Activated naive CD8-positive, alpha-beta T cell treated with anti-CD3 and anti-CD28 coated beads, Interleukin-2, amount 50 U/mL, for 24 hours (primary cell): Measurements from ENCODE around the gene TNFRSF13B.
A peak's percentile ranks its signal among the peaks of the same experiment; 100 is the strongest.
"Not testable (repeated sequence)": the region's sequence is repeated elsewhere in the genome, so short reads cannot be mapped to it uniquely, and the experiment has no call there.

Source experiments
- ATAC-seq: fragments of 150-1000 bp; cut with Tn5 transposase; one replicate; pipeline ENCODE4 v1.10.0; 2021
- DNase-seq: peaks from one replicate; pipeline ENCODE4 v3.0.0; 2021
- H3K27ac Mint-ChIP-seq: one replicate; pipeline ENCODE4 v1.8.0; 2021; ENCODE audit warnings: mild to moderate bottlenecking, mixed read lengths
- H3K27me3 Mint-ChIP-seq: one replicate; pipeline ENCODE4 v1.8.0; 2021; ENCODE audit warnings: mixed read lengths
- H3K36me3 Mint-ChIP-seq: one replicate; pipeline ENCODE4 v1.8.0; 2021; ENCODE audit warnings: low read depth, mixed read lengths
- H3K4me1 Mint-ChIP-seq: one replicate; pipeline ENCODE4 v1.8.0; 2021; ENCODE audit warnings: mixed read lengths
- H3K4me3 Mint-ChIP-seq: one replicate; pipeline ENCODE4 v1.8.0; 2021; ENCODE audit warnings: mild to moderate bottlenecking, moderate library complexity, mixed read lengths
- H3K9me3 Mint-ChIP-seq: one replicate; pipeline ENCODE4 v1.8.0; 2021; ENCODE audit warnings: mixed read lengths

TNFRSF13B gene

DNA sequence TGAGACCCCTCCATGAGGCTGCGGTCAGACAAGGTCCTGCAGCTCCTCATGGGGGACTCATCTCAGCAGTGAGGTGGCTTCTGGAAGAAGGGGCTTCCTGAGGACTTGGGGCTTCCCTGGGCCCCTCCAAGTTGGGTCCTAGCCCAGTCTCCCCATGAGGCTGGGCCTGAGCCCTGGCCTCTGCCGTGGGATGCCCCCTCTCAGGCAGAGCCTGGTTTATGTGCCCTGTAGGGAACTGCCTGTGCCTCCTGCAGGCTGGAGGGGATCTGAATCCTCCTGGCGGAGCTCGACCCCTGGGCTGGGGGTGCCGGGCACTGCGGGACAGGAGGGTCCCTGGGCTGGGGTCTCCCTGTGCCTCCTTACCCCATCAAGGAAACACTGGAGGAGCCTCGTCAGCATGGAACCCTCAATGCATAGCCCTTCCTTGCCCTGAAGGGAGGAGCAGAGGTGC is 45.8 kb downstream of the TNFRSF13B start:
- no peaks in the 10 kb centered on the region for H3K27me3 Mint-ChIP-seq
- DNase-seq (no peak), ATAC-seq (no peak)
- H3K4me1 Mint-ChIP-seq, result no peaks in the 10 kb centered on the region
- H3K9me3 Mint-ChIP-seq, result no peaks in the 10 kb centered on the region
- H3K27ac Mint-ChIP-seq, result no peak overlapping the region
- H3K4me3 Mint-ChIP-seq, result no peak overlapping the region
- H3K36me3 Mint-ChIP-seq, result no peaks in the 10 kb centered on the region

DNA sequence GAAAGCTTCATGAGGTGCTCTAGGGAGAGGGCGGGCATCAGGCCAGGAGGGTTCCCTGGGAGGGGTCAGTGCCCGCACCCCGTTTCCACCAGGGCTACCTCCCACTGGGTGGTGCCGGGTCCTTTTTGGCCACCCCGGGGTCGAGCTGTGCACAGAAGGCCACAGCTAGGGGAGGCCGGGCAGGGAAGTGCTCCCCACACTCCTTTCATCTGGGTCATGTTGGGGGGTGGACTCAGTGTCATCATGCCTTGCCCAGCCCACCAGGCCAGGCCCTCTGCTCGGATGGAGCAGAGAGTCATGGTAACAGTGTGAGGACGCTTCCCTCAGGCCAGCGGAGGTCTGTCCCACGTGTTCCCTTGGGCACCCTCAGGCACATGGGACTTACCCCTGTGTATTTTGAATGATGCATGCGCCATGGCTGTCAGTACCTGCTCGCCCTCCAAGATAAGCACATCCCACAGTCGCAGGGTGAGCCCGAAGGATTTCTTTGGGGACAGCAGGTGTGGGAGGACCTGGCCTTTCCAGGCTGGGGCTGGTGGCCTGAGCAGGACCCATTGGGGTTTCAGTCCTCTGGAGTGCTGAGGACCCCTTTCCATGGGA is 46.4 kb downstream of the TNFRSF13B start:
- Mint-ChIP-seq H3K27me3 (no peaks in the 10 kb centered on the region), H3K9me3 (no peaks in the 10 kb centered on the region), H3K36me3 (no peaks in the 10 kb centered on the region), H3K4me1 (no peaks in the 10 kb centered on the region), H3K4me3 (no peak overlapping the region), H3K27ac (no peak overlapping the region)
- no peak for ATAC-seq
- no peak for DNase-seq

DNA sequence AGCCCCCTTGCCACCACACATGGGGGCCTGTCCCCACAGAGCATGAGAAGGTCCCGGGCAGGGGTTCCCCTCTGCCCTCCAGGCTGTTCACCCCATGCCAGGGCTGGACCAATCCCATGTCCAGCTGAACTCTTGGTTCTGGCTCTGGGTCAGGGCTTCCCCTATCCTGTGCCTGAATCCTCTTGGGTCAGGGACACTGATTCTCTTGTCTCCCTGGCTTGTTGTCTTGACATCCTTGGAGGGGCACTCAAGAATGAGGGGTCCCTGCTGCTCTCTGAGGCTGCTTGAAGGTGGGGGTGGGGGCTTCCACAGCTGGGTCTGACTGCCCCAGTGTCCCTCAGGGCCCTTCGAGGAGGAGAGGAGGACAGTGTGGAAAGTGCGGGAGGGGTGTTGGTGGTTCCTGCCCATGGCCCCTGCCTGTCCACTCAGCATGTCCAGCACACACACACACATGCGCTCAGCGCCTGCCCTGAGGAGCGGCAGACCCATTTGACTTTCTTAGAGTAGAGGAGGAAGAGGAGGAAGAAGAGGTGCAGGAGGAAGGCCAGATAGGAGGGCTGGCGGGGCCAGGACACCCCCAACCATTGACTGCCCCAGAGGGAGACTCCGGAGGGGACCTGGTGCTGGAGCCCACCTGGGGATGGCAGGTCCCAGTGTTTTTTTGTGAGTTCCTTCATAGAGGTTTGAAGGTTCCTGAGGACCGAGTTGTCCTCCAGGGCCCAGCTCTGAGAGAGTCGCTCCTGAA is 47.0 kb downstream of the TNFRSF13B start:
- Mint-ChIP-seq H3K9me3 (no peaks in the 10 kb centered on the region), H3K27ac (no peak overlapping the region), H3K4me3 (no peak overlapping the region), H3K27me3 (no peaks in the 10 kb centered on the region), H3K4me1 (no peaks in the 10 kb centered on the region), H3K36me3 (no peaks in the 10 kb centered on the region)
- no peak for DNase-seq
- ATAC-seq, result no peak

DNA sequence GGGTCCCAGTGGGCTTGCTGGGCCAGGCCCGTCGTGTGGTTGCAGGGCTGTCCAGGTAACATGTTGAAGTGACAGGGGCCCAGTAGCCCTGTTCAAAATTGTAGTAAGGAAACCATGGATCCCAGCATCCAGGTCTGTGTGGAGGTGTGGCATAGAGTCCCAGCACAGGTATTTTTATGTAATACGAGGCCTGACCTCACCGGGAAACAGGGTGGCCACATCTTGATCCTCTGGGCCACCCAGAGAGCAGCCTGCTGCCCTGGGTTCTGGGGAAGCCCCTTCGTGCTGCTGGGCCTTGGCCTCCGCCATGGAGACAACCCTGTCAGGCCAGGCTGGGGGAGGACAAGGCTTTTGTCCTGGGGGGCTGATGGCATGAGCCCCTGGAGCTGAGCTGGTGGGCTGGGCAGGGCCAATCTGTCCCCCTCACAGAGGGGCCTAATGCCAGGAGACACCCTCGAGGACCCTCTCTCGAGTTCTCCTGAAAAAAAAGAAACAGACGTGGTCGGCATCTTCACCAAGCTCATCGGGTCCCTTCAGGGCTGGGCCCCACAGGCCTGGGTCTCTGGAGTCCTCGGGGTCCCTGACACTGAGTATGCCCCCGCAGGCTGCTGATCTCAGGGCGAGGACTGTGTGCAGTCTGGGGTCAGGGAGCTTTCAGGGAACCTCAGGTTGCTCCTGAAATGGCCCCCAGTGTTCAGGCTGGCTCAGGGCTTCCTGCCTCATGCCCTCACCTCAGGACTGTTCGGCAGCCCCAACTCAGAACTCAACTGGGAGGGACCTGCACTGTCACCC is 47.8 kb downstream of the TNFRSF13B start:
- ATAC-seq (no peak), DNase-seq (no peak)
- Mint-ChIP-seq H3K27ac (no peak overlapping the region), H3K4me1 (no peaks in the 10 kb centered on the region), H3K9me3 (no peaks in the 10 kb centered on the region), H3K4me3 (no peak overlapping the region), H3K27me3 (no peaks in the 10 kb centered on the region), H3K36me3 (no peaks in the 10 kb centered on the region)

DNA sequence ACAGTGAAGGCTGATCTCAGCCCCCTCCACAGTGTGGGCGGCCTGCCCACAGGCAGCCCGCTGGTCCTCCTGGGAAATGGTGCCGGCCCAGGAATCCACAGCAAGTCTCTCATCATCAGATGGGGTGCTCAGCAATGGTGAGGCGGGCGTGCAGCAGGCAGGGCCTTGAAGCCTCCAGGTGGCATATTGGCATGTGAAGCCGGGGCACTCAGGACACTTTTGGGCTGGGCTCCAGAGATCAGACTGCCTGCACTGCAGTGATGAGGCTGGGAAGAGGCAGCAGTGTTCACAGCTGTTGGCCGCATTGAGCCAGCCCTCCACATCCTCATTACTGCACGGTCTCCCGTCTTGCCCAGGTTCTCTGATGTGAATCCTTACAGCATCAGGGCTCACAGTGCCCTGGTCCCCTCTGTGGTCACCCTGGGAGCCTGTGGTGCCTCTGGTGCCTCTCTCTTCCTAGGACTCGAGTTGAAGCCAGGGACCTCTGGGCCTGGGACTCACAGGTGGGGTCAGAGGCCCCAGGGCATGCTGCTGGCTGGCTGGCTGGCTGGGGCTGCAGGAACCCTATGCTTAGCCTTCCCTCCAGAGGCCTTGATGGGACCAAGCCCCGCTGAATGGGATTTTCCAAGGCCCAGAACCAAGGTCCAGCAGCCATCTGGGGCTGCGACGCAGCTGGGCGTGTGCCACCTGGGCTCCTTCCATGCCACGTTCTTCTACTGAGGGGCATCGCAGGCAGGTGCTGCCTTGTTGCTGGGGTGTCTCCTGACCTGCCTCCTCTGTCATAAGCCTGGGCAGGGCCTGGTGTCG is 48.6 kb downstream of the TNFRSF13B start:
- H3K4me1 Mint-ChIP-seq, result no peaks in the 10 kb centered on the region
- no peaks in the 10 kb centered on the region for H3K27me3 Mint-ChIP-seq
- ATAC-seq (no peak), DNase-seq (no peak)
- H3K36me3 Mint-ChIP-seq, result no peaks in the 10 kb centered on the region
- no peak overlapping the region for H3K27ac Mint-ChIP-seq
- no peaks in the 10 kb centered on the region for H3K9me3 Mint-ChIP-seq
- H3K4me3 Mint-ChIP-seq, result no peak overlapping the region

DNA sequence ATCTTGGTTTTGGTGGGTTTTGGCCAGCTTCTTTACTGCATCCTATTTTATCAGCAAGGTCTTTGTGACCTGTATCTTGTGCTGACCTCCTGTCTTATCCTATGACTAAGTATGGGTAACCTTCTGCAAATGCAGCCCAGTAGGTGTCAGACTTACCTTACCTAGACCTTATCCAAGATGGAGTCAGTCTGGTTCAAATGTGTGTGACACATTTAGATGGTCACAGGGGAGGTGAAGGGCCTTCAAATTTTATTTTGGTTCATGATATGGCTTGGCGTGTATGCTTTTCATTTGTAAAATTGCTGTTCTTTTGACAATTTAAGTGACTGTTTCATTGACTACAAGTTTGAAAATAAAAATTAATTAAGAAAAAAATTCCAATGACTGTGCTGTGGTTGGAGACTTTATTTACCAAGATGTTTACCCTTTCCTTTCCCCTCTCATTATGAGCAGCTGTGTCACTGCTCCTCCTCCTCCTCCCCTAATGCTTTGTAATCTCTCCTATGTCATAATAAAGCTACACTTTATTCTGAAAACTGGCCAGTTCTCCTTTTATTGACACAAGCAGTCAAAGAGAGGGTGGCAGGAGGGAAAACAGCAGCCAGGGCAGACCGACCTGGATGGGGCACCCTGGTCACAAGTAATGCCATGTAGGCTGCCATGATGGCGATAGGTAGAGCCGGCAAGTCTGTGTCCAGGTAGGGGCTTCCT is 49.4 kb downstream of the TNFRSF13B start:
- no peaks in the 10 kb centered on the region for H3K4me1 Mint-ChIP-seq
- no peak overlapping the region for H3K4me3 Mint-ChIP-seq
- ATAC-seq (peak; percentile 50), DNase-seq (no peak)
- no peaks in the 10 kb centered on the region for H3K27me3 Mint-ChIP-seq
- no peak overlapping the region for H3K27ac Mint-ChIP-seq
- no peaks in the 10 kb centered on the region for H3K36me3 Mint-ChIP-seq
- H3K9me3 Mint-ChIP-seq, result no peaks in the 10 kb centered on the region

DNA sequence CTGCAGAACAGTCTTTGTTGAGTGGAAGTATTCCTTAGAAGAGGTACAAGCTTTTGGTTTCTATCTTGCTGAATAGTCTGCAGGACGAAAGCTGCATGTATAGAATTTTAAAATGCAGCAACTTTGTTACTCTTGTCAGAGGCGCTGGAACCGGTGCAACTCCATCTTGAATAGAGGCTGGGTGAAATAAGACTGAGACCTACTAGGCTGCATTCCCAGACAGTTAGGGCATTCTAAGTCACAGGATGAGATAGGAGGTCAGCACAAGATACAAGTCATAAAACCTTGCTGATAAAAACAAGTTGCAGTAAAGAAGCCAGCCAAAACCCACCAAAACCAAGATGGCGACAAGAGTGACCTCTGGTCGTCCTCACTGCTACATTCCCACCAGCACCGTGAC is 50.5 kb downstream of the TNFRSF13B start:
- not testable (repeated sequence) for DNase-seq, H3K4me3 Mint-ChIP-seq, H3K36me3 Mint-ChIP-seq, ATAC-seq, H3K9me3 Mint-ChIP-seq, H3K27ac Mint-ChIP-seq, H3K4me1 Mint-ChIP-seq, H3K27me3 Mint-ChIP-seq

DNA sequence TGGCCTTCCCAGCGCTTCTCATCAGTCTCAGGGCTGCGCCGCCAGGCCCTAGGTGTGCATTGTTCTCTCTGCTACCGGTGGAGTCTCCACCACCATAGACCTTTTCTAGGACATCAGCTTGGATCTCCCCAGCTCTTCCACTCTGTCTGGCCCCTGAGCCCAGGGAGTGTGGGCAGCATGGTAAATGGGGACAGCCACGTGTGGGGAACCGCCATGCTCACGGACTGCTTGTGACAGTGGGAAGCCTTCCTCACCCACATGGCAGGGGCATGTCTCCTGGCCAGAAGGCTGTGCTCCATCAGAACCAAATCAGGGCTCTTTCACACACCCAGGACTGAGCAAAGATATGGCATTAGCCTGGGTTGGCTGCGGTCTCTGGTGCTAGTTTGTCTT is 51.3 kb downstream of the TNFRSF13B start:
- DNase-seq, result no peak
- no peaks in the 10 kb centered on the region for H3K36me3 Mint-ChIP-seq
- no peaks in the 10 kb centered on the region for H3K4me1 Mint-ChIP-seq
- ATAC-seq, result no peak
- H3K9me3 Mint-ChIP-seq, result no peaks in the 10 kb centered on the region
- H3K4me3 Mint-ChIP-seq, result no peak overlapping the region
- no peak overlapping the region for H3K27ac Mint-ChIP-seq
- no peaks in the 10 kb centered on the region for H3K27me3 Mint-ChIP-seq

DNA sequence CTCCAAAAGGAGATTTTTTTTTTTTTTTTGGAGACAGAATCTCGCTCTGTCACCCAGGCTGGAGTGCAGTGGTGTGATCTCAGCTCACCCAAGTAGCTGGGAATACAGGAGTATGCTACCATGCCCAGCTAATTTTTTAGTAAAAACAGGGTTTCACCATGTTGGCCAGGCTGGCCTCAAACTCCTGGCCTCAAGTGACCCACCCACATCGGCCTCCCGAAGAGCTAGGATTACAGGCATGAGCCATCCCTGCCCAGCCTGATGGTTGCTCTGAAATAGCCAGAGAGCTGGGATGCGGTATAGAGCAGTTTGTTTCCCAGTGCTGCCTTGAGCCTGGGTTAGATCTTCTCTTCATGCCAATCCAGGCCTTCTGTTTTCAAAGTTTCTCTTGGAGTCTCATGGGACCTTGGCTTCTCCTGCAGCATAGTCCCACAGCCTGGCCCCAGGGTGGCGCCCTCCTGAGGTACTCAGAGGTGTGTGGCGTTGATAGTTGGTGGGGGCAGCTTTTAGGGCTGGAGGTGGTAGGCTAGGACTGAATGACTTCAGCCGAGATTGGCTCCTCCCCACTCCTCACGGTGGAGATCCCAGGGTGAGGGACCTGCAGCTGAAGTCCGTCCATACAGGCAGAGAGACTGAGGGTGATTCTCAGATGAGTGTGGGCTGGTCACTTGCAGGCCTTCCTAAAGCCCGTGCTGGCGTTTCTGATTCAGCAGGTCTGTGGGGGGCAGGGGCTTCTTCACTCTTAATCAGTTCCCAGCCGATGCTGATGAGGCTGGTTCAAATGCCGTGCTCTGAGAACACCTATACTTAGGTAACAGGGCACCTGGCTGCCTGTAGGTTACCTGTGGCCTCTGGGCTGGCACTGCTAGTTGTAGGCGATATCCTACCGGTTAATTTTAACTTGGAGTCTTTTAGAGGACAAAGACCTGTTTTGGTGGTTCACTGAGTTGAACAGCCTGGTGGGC is 52.0 kb downstream of the TNFRSF13B start:
- no peak overlapping the region for H3K27ac Mint-ChIP-seq

DNA sequence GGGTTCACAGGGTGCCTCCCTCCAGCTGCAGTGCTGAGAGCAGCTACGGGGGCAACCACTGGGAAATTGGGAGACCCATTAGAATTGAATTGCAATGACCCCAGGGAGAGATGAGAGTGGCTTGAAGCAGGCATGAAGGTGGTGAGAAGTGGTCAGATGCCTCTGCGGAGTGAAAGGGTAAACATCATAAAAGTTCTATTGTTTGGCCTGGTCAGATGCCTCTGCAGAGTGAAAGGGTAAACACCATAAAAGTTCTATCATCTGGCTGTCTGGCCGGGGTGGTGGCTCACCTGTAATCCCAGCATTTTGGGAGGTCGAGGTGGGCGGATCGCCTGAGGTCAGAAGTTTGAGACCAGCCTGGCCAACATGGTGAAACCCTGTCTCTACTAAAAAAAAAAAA is 53.5 kb downstream of the TNFRSF13B start:
- Mint-ChIP-seq H3K27me3 (peaks cover 2% of the 10 kb centered on the region), H3K4me3 (no peak overlapping the region), H3K4me1 (no peaks in the 10 kb centered on the region), H3K27ac (no peak overlapping the region), H3K36me3 (no peaks in the 10 kb centered on the region), H3K9me3 (no peaks in the 10 kb centered on the region)
- ATAC-seq (no peak), DNase-seq (no peak)

More for the DNA sequence above, 52.0 kb downstream of the TNFRSF13B start:
- Mint-ChIP-seq H3K27me3 (no peaks in the 10 kb centered on the region), H3K9me3 (no peaks in the 10 kb centered on the region), H3K4me3 (no peak overlapping the region), H3K36me3 (no peaks in the 10 kb centered on the region), H3K4me1 (no peaks in the 10 kb centered on the region)
- ATAC-seq (no peak), DNase-seq (no peak)

DNA sequence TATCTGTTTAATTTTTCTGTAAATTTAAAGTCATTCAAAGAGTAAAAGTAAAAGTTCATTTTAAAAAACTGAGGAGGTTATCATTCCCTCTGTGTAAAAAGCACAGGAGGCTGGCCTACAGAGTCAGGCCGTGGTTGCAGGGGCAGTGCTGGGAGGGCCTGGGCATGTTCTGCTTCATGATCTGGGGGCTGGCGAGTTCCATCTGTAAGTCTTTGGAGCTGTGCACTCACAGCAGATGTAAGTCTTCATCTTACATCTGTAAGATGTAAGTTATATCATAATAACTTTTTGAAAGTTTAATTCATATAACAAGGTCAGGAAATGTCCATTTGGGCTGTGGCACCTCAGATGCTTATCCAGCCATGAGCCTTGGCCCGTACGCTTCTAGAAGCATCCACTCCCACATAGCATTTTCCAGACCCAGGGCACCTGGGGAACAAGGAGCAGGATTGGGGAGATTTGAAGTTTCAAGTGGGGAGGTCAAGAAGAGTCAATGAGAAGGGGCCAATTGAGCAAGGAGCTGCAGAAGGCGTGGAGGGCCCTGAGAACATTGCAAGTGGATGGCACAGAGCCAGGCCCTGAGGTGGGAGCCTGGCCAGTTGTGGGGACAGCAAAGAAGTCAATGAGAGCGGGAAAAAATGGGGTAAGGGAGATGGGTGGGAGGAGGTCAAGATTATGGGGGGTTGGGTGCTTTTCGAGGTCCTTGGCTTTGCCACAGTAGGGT is 54.1 kb downstream of the TNFRSF13B start:
- H3K4me3 Mint-ChIP-seq, result no peak overlapping the region
- H3K27ac Mint-ChIP-seq, result no peak overlapping the region
- H3K4me1 Mint-ChIP-seq, result no peaks in the 10 kb centered on the region
- DNase-seq (no peak), ATAC-seq (no peak)
- peaks cover 2% of the 10 kb centered on the region for H3K27me3 Mint-ChIP-seq
- no peaks in the 10 kb centered on the region for H3K9me3 Mint-ChIP-seq
- no peaks in the 10 kb centered on the region for H3K36me3 Mint-ChIP-seq

DNA sequence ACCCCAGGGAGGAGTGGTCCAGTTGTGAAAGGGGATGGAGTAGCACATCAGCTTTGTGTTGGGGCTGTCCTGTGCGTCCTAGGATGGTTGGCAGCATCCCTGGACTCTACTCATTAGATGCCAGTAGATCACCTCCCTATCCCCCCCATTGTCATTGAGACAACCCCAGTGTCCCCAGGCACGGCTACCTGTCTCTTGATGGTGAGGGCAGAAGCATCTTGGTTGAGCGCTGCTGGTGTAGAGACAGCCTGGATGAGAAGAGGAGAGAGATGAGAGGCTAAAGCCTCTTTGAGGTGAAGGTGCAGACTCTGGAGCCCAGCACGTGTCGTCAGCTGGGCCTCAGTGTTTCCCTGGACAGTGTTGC is 55.4 kb downstream of the TNFRSF13B start:
- no peak overlapping the region for H3K27ac Mint-ChIP-seq
- H3K4me1 Mint-ChIP-seq, result peaks cover 8% of the 10 kb centered on the region
- H3K4me3 Mint-ChIP-seq, result no peak overlapping the region
- peaks cover 2% of the 10 kb centered on the region for H3K27me3 Mint-ChIP-seq
- no peak for ATAC-seq
- H3K36me3 Mint-ChIP-seq, result no peaks in the 10 kb centered on the region
- DNase-seq, result no peak
- H3K9me3 Mint-ChIP-seq, result no peaks in the 10 kb centered on the region
